HEK293 (cell line): ENCODE results near the gene ZEB2.

Source experiments
- CTCF ChIA-PET: fragments of 350-600 bp; formaldehyde crosslinking; extraction: SDS; loops from one replicate; lab custom pipeline; 2021; ENCODE audit warnings: antibody characterized with exemption; lab: Yijun Ruan, JAX
- POLR2A ChIA-PET: fragments of 300-600 bp; formaldehyde crosslinking; extraction: SDS; loops from one replicate; lab custom pipeline; 2020; ENCODE audit warnings: antibody characterized with exemption, inconsistent platforms; lab: Yijun Ruan, JAX
- H3K27ac ChIP-seq: fragments of 200-500 bp; sonication (Bioruptor generic); 2 replicates; pipeline ENCODE4 v1.5.1; 2014; ENCODE audit warnings: low read depth, low read length, control low read depth, inconsistent platforms; ENCODE audit errors: extremely low read depth
- H3K36me3 ChIP-seq, 2 experiments: fragments of 200-500 bp in 1 of 2; sonication (Bioruptor generic) in 1 of 2; 1 replicate in 1 of 2; 2 replicates in 1 of 2; pipeline ENCODE4 v1.5.1; 2014 to 2017; ENCODE audit warnings: inconsistent platforms in 2 of 2, low read length in 2 of 2; ENCODE audit not compliant: control insufficient read depth in 2 of 2, insufficient read depth in 1 of 2
- H3K4me1 ChIP-seq: fragments of 200-500 bp; sonication (Bioruptor generic); 2 replicates; pipeline ENCODE4 v1.5.1; 2014; ENCODE audit warnings: mild to moderate bottlenecking, low read length, inconsistent platforms; ENCODE audit not compliant: control insufficient read depth, insufficient read depth
- H3K4me3 ChIP-seq: 2 replicates; pipeline ENCODE4 v1.5.1; 2011; ENCODE audit warnings: low read depth, mild to moderate bottlenecking, control low read depth, low read length, moderate library complexity
- H3K9me3 ChIP-seq: fragments of 200-500 bp; sonication (Bioruptor generic); 2 replicates; pipeline ENCODE4 v1.5.1; 2014; ENCODE audit warnings: low read depth, low read length, inconsistent platforms; ENCODE audit not compliant: control insufficient read depth, insufficient read depth
- HOXA7 ChIP-seq: sonication (generic); formaldehyde crosslinking; IDR thresholded peaks from 2 replicates; pipeline ENCODE4 v1.8.1; 2022; ENCODE audit warnings: missing genetic modification reagents, borderline replicate concordance
- OSR2 ChIP-seq: fragments of 450-650 bp; formaldehyde crosslinking; IDR thresholded peaks from 2 replicates; pipeline ENCODE4 v1.5.1; 2016; ENCODE audit warnings: missing biosample characterization, missing genetic modification characterization
- PRDM1 ChIP-seq: fragments of 450-650 bp; formaldehyde crosslinking; IDR thresholded peaks from 2 replicates; pipeline ENCODE4; 2016; ENCODE audit warnings: missing biosample characterization, missing genetic modification characterization
- SCRT1 ChIP-seq: fragments of 450-650 bp; formaldehyde crosslinking; IDR thresholded peaks from 2 replicates; pipeline ENCODE4 v1.5.1; 2016; ENCODE audit warnings: missing biosample characterization, missing genetic modification characterization, borderline replicate concordance
- TCF7L2 ChIP-seq: IDR thresholded peaks from 2 replicates; pipeline ENCODE4 v1.6.1; 2011; ENCODE audit warnings: low read depth, mild to moderate bottlenecking, inconsistent platforms, low read length, moderate library complexity, borderline replicate concordance
- TRIM28 ChIP-seq: IDR thresholded peaks from 2 replicates; pipeline ENCODE4 v1.6.1; 2011; ENCODE audit warnings: low read length, control low read depth, borderline replicate concordance
- ZEB2 ChIP-seq: fragments of 450-650 bp; formaldehyde crosslinking; IDR thresholded peaks from 2 replicates; pipeline ENCODE4 v1.5.1; 2016; ENCODE audit warnings: missing biosample characterization, missing genetic modification characterization
- ZNF148 ChIP-seq: fragments of 450-650 bp; formaldehyde crosslinking; IDR thresholded peaks from 2 replicates; pipeline ENCODE4 v1.5.0; 2017; ENCODE audit warnings: missing biosample characterization, missing genetic modification characterization, borderline replicate concordance
- ZNF341 ChIP-seq: fragments of 450-650 bp; formaldehyde crosslinking; IDR thresholded peaks from 2 replicates; pipeline ENCODE4; 2016; ENCODE audit warnings: low read depth, missing biosample characterization, missing genetic modification characterization
- ZNF366 ChIP-seq: fragments of 450-650 bp; formaldehyde crosslinking; conservative IDR thresholded peaks from 2 replicates; pipeline ENCODE4 v1.5.1; 2016; ENCODE audit warnings: missing biosample characterization, missing genetic modification characterization
- ZNF449 ChIP-seq: fragments of 450-650 bp; formaldehyde crosslinking; IDR thresholded peaks from 2 replicates; pipeline ENCODE4 v1.5.1; 2017; ENCODE audit warnings: missing biosample characterization, mild to moderate bottlenecking, missing genetic modification characterization, moderate library complexity
- ZNF585B ChIP-seq: fragments of 450-650 bp; formaldehyde crosslinking; IDR thresholded peaks from 2 replicates; pipeline ENCODE4 v1.5.1; 2016; ENCODE audit warnings: missing biosample characterization, missing genetic modification characterization
- ZNF596 ChIP-seq: fragments of 450-650 bp; IDR thresholded peaks from 2 replicates; pipeline ENCODE4 v1.5.0; 2018; ENCODE audit warnings: missing biosample characterization, mild to moderate bottlenecking, missing genetic modification characterization, moderate library complexity
- ZNF645 ChIP-seq: fragments of 450-650 bp; formaldehyde crosslinking; IDR thresholded peaks from 2 replicates; pipeline ENCODE4; 2016; ENCODE audit warnings: missing biosample characterization, missing genetic modification characterization
- ZSCAN23 ChIP-seq: fragments of 450-650 bp; formaldehyde crosslinking; IDR thresholded peaks from 2 replicates; pipeline ENCODE4 v1.5.1; 2016; ENCODE audit warnings: missing biosample characterization, missing genetic modification characterization
- ZXDB ChIP-seq: fragments of 450-650 bp; formaldehyde crosslinking; IDR thresholded peaks from 2 replicates; pipeline ENCODE4 v1.5.1; 2016; ENCODE audit warnings: missing biosample characterization, missing genetic modification characterization

The ZEB2 gene

GRCh38 chr2:144510294-144510991, 9.5 kb downstream of the ZEB2 start:
- no peak overlapping the region for H3K27ac ChIP-seq
- peaks cover 0 to 15% of the 10 kb centered on the region in 2 experiments; a peak in 1 of 3 replicates for H3K36me3 ChIP-seq
- ChIA-PET CTCF (interaction anchor here (0.6 to 1.3 kb wide), 3 partner anchors 10 to 1244 kb away, joined by 3 to 4 read pairs (median 3); no protein-coding TSS in a partner anchor), POLR2A (interaction anchor here (0.6 kb wide), 2 partner anchors 22 to 78 kb away, joined by 3 read pairs; no protein-coding TSS in a partner anchor)
- no peaks in the 10 kb centered on the region for H3K9me3 ChIP-seq
- H3K4me3 ChIP-seq, result peak overlapping the region; percentile 7; the same call in 1 of the 2 replicates
- H3K4me1 ChIP-seq, result peaks cover 28% of the 10 kb centered on the region; the same call in 1 of the 2 replicates
- TF ChIP-seq ZNF341 (tag by site-specific recombination), result no peak
- TF ChIP-seq ZNF449 (tag by site-specific recombination), result peak; percentile 81
- 0 out of 2 replicates have a peak, but pooled peaks have one; percentile 25 for TF ChIP-seq ZXDB
- TF ChIP-seq ZEB2 (tag by site-specific recombination), result no peak
- no peak for TF ChIP-seq HOXA7
- TF ChIP-seq OSR2 (tag by site-specific recombination), result 0 out of 2 replicates have a peak, but pooled peaks have one; percentile 26
- peak; percentile 69 for TF ChIP-seq ZNF366 (tag by site-specific recombination)
- no peak for TF ChIP-seq ZNF585B (tag by site-specific recombination)
- TF ChIP-seq TCF7L2, result 0 out of 2 replicates have a peak, but pooled peaks have one; percentile 41
- TF ChIP-seq TRIM28, result 0 out of 2 replicates have a peak, but pooled peaks have one; percentile 45
- TF ChIP-seq SCRT1, result no peak
- no peak for TF ChIP-seq ZNF148 (tag by site-specific recombination)
- peak; percentile 99 for TF ChIP-seq ZNF596
- TF ChIP-seq ZNF645 (tag by site-specific recombination), result no peak
- TF ChIP-seq, all 188 proteins: peak for 7

GRCh38 chr2:144509879-144510221, 10.1 kb downstream of the ZEB2 start:
- CTCF ChIA-PET, result interaction anchor here (1.3 kb wide), 1 partner anchor 11 kb away, joined by 3 read pairs; no protein-coding TSS in a partner anchor
- POLR2A ChIA-PET, result no interaction called here
- H3K36me3 ChIP-seq, result peaks cover 0 to 14% of the 10 kb centered on the region in 2 experiments; a peak in 1 of 3 replicates
- TF ChIP-seq PRDM1 (tag by site-specific recombination) (peak; percentile 6; the same call in 1 of the 2 replicates), ZSCAN23 (tag by site-specific recombination) (no peak)
- H3K4me1 ChIP-seq, result peaks cover 34% of the 10 kb centered on the region; the same call in 1 of the 2 replicates
- H3K4me3 ChIP-seq, result no peak overlapping the region
- no peaks in the 10 kb centered on the region for H3K9me3 ChIP-seq
- H3K27ac ChIP-seq, result no peak overlapping the region
